GM23248 (cell line): Measurements from ENCODE around the gene RCAN2. TPM values are rescaled to one million over a fixed set of nuclear protein-coding genes. Genes with fewer than 3 reads are reported as not detected.
"Not testable (repeated sequence)": the region's sequence is repeated elsewhere in the genome, so short reads cannot be mapped to it uniquely, and the experiment has no call there.

ENCODE experiments used
- DNase-seq: peaks from one replicate; pipeline ENCODE4 v3.0.0-alpha.2; 2015
- H2AFZ ChIP-seq: fragments of 200-600 bp; sonication (generic); 2 replicates; pipeline ENCODE4 v1.6.1; 2016; ENCODE audit warnings: antibody characterized with exemption
- H3F3A ChIP-seq: fragments of 200-600 bp; sonication (generic); 2 replicates; pipeline ENCODE4 v1.6.1; 2016; ENCODE audit warnings: mild to moderate bottlenecking, antibody characterized with exemption, mixed run types; ENCODE audit not compliant: insufficient read depth
- H3K27ac ChIP-seq: fragments of 200-600 bp; sonication (generic); 2 replicates; pipeline ENCODE4 v1.5.1; 2016; ENCODE audit warnings: mild to moderate bottlenecking
- H3K27me3 ChIP-seq: fragments of 200-600 bp; sonication (generic); replicated peaks from 2 replicates; pipeline ENCODE4 v1.6.1; 2016; ENCODE audit warnings: mild to moderate bottlenecking; ENCODE audit not compliant: insufficient read depth
- H3K36me3 ChIP-seq: fragments of 200-600 bp; sonication (generic); 2 replicates; pipeline ENCODE4 v1.6.1; 2016; ENCODE audit warnings: low read depth, mild to moderate bottlenecking
- H3K4me1 ChIP-seq: fragments of 200-600 bp; sonication (generic); 2 replicates; pipeline ENCODE4 v1.6.1; 2016; ENCODE audit warnings: mild to moderate bottlenecking; ENCODE audit not compliant: insufficient read depth
- H3K4me2 ChIP-seq: fragments of 200-600 bp; sonication (generic); one replicate; pipeline ENCODE4 v1.6.1; 2016; ENCODE audit warnings: mild to moderate bottlenecking; ENCODE audit not compliant: unreplicated experiment
- H3K4me3 ChIP-seq: fragments of 200-600 bp; sonication (generic); 2 replicates; pipeline ENCODE4 v1.5.1; 2016; ENCODE audit warnings: mild to moderate bottlenecking
- H3K79me2 ChIP-seq: fragments of 200-600 bp; sonication (generic); 2 replicates; pipeline ENCODE4 v1.6.1; 2016; ENCODE audit warnings: mild to moderate bottlenecking; ENCODE audit not compliant: insufficient read depth
- H3K9ac ChIP-seq: fragments of 200-600 bp; sonication (generic); 2 replicates; pipeline ENCODE4 v1.6.1; 2016; ENCODE audit warnings: mild to moderate bottlenecking
- H3K9me2 ChIP-seq: fragments of 200-600 bp; sonication (generic); 2 replicates; pipeline ENCODE4 v1.6.1; 2016; ENCODE audit warnings: mixed run types, mild to moderate bottlenecking, moderate library complexity; ENCODE audit not compliant: insufficient read depth
- H3K9me3 ChIP-seq: fragments of 200-600 bp; sonication (generic); one replicate; pipeline ENCODE4 v1.6.1; 2017; ENCODE audit warnings: low read depth
- H4K20me1 ChIP-seq: fragments of 200-600 bp; sonication (generic); 2 replicates; pipeline ENCODE4 v1.6.0; 2016; ENCODE audit not compliant: insufficient read depth
- EZH2 ChIP-seq: fragments of 200-600 bp; sonication (generic); IDR thresholded peaks from 2 replicates; pipeline ENCODE4 v1.6.1; 2018; ENCODE audit warnings: antibody characterized with exemption, mild to moderate bottlenecking; ENCODE audit not compliant: insufficient read depth, poor library complexity, severe bottlenecking
- EZH2phosphoT487 ChIP-seq: fragments of 200-600 bp; sonication (generic); IDR thresholded peaks from 2 replicates; pipeline ENCODE4 v1.6.1; 2018; ENCODE audit warnings: antibody characterized with exemption, moderate library complexity, mild to moderate bottlenecking, low read depth; ENCODE audit not compliant: insufficient read depth
- WGBS, 2 experiments: methylation state at CpG; one replicate each; pipeline ENCODE4 v1.1.6; 2015 to 2017; ENCODE audit warnings: low lambda C conversion rate in 2 of 2, low coverage in 1 of 2; ENCODE audit errors: missing lambda C conversion rate in 2 of 2; 5-methylcytosine and 5-hydroxymethylcytosine counted together
- in situ Hi-C: fragments of 300-500 bp; cut with MboI; formaldehyde crosslinking; loops from 2 replicates; pipeline ENCODE4 v1.15.0; 2020
- polyA plus RNA-seq: library from polyadenylated mRNA; unstranded; fragments of >200 nt; fragmentation: Nextera tagmentation; extraction: Ambion mirVana; gene quantifications from 2 replicates; pipeline ENCODE4 v1.2.1, GENCODE V29; 2016
- total RNA-seq: library from RNA; depleted of rRNA; stranded (reverse); fragments of >200 nt; shearing (Covaris generic); gene quantifications from 2 replicates; pipeline ENCODE4 v1.2.3, GENCODE V29; 2014

Gene RCAN2
- total and polyA plus RNA-seq, 2 experiments from 2014 or later, result 6.5 to 8.8 TPM

DNA sequence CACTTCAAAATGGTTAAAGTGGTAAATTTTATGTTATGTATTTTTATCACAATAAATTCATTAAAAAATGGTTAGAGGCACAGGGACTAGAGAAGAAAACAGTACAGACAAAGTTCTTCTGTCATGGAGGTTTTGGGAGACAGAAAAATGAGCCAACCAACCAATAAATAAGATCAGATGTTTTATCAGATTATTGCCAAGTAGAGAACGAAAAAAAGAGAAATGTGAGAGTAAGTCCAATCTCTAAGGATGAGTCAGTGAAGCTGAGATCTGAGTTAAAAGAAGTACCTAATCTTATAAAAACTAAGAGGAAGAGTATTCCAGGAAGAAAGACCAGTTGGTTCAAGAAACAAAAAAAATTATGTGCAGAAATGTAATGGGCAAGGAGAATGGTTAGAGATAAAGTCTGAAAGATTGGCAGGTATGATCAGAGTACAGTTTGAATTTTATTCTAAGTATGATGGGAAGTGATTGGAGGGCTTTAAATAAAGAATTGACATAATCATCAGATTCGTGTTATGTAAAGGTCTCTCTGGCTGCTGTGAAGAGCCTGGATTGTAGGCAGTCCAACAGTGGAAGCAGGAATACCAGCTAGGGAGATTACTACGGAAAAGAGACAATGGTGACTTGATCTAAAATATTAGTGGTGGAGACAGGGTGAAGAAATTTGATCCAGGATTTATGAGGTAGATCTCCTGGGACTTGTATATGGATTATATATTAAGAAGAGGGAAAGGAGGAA lies 79.6 kb downstream of the RCAN2 start:
- H4K20me1 ChIP-seq, result no peaks in the 10 kb centered on the region
- no peak overlapping the region for H3K4me3 ChIP-seq
- no peak overlapping the region for H2AFZ ChIP-seq
- in situ Hi-C loops, result loop anchor here (25.0 kb wide), 2 partner anchors 324 to 376 kb away; partner anchors contain the start of gene MEP1A
- DNase-seq, result peak; percentile 32
- H3K4me1 ChIP-seq, result 0 out of 2 replicates have a peak, but pooled peaks cover 6% of the 10 kb centered on the region
- H3K36me3 ChIP-seq, result no peaks in the 10 kb centered on the region
- 29% methylated on average over 3 of the region's 3 CpGs for WGBS, 2 experiments
- no peak overlapping the region for H3K9ac ChIP-seq
- H3K9me2 ChIP-seq, result no peaks in the 10 kb centered on the region
- H3K27me3 ChIP-seq, result no peaks in the 10 kb centered on the region
- H3K79me2 ChIP-seq, result no peaks in the 10 kb centered on the region
- no peak overlapping the region for H3K4me2 ChIP-seq
- TF ChIP-seq EZH2phosphoT487 (no peak), EZH2 (no peak)
- H3K9me3 ChIP-seq, result no peaks in the 10 kb centered on the region
- no peaks in the 10 kb centered on the region for H3F3A ChIP-seq
- no peak overlapping the region for H3K27ac ChIP-seq

- H3K27ac ChIP-seq, result no peak overlapping the region
- H3F3A ChIP-seq, result no peaks in the 10 kb centered on the region
- no peaks in the 10 kb centered on the region for H3K79me2 ChIP-seq
- H3K36me3 ChIP-seq, result no peaks in the 10 kb centered on the region
- TF ChIP-seq EZH2, result no peak
- TF ChIP-seq EZH2phosphoT487, result no peak
- H3K9me3 ChIP-seq, result no peaks in the 10 kb centered on the region
- no peak overlapping the region for H3K4me2 ChIP-seq
- 0 out of 2 replicates have a peak, but pooled peaks cover 6% of the 10 kb centered on the region for H3K4me1 ChIP-seq
- H3K4me3 ChIP-seq, result no peak overlapping the region
- H3K9ac ChIP-seq, result no peak overlapping the region
- 31 to 33% methylated on average over 5 of the region's 5 CpGs for WGBS, 2 experiments
- no peaks in the 10 kb centered on the region for H4K20me1 ChIP-seq
- in situ Hi-C loops, result loop anchor here (25.0 kb wide), 2 partner anchors 323 to 377 kb away; partner anchors contain the start of gene MEP1A
- no peaks in the 10 kb centered on the region for H3K9me2 ChIP-seq
- DNase-seq, result peak; percentile 71
- no peaks in the 10 kb centered on the region for H3K27me3 ChIP-seq
- no peak overlapping the region for H2AFZ ChIP-seq
Observed at GRCh38 chr6:46410334-46410953, 80.8 kb downstream of the RCAN2 start.

DNA sequence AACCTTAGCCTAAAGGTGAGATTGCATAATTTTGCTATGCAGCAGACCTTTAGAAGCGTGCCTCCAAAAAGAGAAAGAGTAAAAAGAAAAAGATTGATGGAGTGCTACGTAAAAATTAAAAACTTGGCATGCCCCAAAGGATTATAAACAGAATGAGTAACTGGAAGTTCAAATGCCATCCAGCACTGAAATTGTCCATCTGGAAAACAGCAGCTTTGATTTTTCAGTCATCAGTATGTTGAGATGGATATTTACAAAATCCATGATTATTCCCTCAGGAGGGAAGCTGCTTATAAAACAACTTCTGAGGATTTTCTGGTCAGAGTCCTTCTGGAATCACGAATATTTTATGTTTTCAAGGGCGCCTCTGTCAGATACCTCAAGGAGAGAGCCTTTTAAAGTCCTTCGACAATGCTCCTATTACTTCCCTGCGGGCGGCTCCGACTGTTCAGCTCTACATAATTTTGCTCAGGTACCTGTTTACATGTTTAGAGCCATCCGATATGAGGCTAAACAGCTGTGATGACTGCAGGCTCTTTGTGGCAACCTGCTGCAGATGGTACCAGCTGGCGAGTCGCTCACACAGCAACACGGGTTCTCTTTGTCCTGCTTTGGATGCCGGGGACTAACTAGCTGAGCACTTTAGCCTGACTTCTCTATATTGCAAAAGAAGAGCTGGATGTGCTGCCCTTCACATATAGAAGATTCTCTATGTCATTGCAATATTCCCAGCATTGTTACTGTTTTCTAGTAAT lies 83.3 kb downstream of the RCAN2 start:
- H2AFZ ChIP-seq, result no peak overlapping the region
- H3K4me3 ChIP-seq, result no peak overlapping the region
- in situ Hi-C loops, result loop anchor here (5.0 to 25.0 kb wide), 3 partner anchors 186 to 379 kb away; partner anchors contain the start of gene MEP1A
- no peak overlapping the region for H3K27ac ChIP-seq
- H4K20me1 ChIP-seq, result no peaks in the 10 kb centered on the region
- no peaks in the 10 kb centered on the region for H3K79me2 ChIP-seq
- TF ChIP-seq EZH2 (no peak), EZH2phosphoT487 (no peak)
- no peaks in the 10 kb centered on the region for H3K9me3 ChIP-seq
- no peak for DNase-seq
- WGBS, 2 experiments, result 67 to 69% methylated on average over 13 of the region's 13 CpGs
- H3K36me3 ChIP-seq, result no peaks in the 10 kb centered on the region
- no peak overlapping the region for H3K4me2 ChIP-seq
- 0 out of 2 replicates have a peak, but pooled peaks cover 6% of the 10 kb centered on the region for H3K4me1 ChIP-seq
- no peaks in the 10 kb centered on the region for H3F3A ChIP-seq
- no peaks in the 10 kb centered on the region for H3K27me3 ChIP-seq
- no peaks in the 10 kb centered on the region for H3K9me2 ChIP-seq
- H3K9ac ChIP-seq, result no peak overlapping the region

DNA sequence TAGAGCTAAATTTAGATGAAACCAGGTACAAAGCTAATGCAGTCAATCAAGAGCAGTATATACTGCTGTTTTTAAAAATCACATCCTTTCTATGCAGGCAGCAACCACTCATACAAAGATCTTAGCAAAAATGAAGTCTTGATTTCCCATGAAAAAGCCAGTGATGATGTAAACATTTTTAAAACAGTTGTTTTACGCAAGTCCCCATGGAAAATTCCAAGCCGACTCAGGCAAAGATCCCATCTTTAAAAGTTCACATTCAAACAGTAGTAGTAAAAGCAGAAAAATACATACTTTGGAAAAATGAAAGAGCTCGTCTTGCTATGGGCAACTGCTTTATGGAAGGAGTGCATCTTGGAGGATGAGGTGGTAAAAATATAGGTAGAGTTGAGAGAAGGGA lies 84.0 kb downstream of the RCAN2 start:
- H3K4me2 ChIP-seq, result no peak overlapping the region
- TF ChIP-seq EZH2phosphoT487 (no peak), EZH2 (no peak)
- H2AFZ ChIP-seq, result no peak overlapping the region
- 92 to 93% methylated on average over 3 of the region's 3 CpGs for WGBS, 2 experiments
- no peak overlapping the region for H3K27ac ChIP-seq
- H3K9me3 ChIP-seq, result no peaks in the 10 kb centered on the region
- no peak overlapping the region for H3K9ac ChIP-seq
- in situ Hi-C loops, result loop anchor here (5.0 to 25.0 kb wide), 3 partner anchors 185 to 380 kb away; partner anchors contain the start of gene MEP1A
- H4K20me1 ChIP-seq, result no peaks in the 10 kb centered on the region
- H3K36me3 ChIP-seq, result no peaks in the 10 kb centered on the region
- no peaks in the 10 kb centered on the region for H3K79me2 ChIP-seq
- H3K4me3 ChIP-seq, result no peak overlapping the region
- 0 out of 2 replicates have a peak, but pooled peaks cover 6% of the 10 kb centered on the region for H3K4me1 ChIP-seq
- no peak for DNase-seq
- no peaks in the 10 kb centered on the region for H3K27me3 ChIP-seq
- no peaks in the 10 kb centered on the region for H3K9me2 ChIP-seq
- no peaks in the 10 kb centered on the region for H3F3A ChIP-seq

DNA sequence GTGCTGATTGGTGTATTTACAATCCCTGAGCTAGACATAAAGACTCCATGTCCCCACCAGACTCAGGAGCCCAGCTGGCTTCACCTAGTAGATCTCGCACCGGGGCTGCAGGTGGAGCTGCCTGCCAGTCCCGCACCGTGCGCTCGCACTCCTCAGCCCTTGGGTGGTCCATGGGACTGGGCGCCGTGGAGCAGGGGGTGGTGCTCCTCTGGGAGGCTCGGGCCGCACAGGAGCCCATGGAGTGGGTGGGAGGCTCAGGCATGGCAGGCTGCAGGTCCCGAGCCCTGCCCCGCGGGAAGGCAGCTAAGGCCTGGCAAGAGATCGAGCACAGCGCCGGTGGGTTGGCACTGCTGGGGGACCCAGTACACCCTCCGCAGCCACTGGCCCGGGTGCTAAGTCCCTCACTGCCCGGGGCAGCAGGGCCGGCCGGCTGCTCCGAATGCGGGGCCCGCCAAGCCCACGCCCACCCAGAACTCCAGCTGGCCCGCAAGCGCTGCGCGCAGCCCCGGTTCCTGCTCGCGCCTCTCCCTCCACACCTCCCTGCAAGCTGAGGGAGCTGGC lies 85.5 kb downstream of the RCAN2 start:
- WGBS, 2 experiments, result 96 to 97% methylated on average over 21 to 29 of the region's 32 CpGs
- in situ Hi-C loops, result loop anchor here (5.0 to 25.0 kb wide), 3 partner anchors 183 to 382 kb away; partner anchors contain the start of gene MEP1A
- not testable (repeated sequence) for H4K20me1 ChIP-seq, H3K27ac ChIP-seq, H3K36me3 ChIP-seq, H3K27me3 ChIP-seq, H2AFZ ChIP-seq, H3K4me2 ChIP-seq, H3K4me3 ChIP-seq, H3K9me3 ChIP-seq, H3F3A ChIP-seq, DNase-seq, H3K9me2 ChIP-seq, H3K9ac ChIP-seq, H3K4me1 ChIP-seq, H3K79me2 ChIP-seq
